ENCODE measurements around the gene KIF21A.
A peak's percentile ranks its signal among the peaks of the same experiment; 100 is the strongest.
"Not testable (repeated sequence)": the region's sequence is repeated elsewhere in the genome, so short reads cannot be mapped to it uniquely, and the experiment has no call there.

Gene KIF21A

GRCh38 chr12:39343665-39344064, 99.3 kb downstream of the KIF21A start:
- DNase-seq: no peak

DNA sequence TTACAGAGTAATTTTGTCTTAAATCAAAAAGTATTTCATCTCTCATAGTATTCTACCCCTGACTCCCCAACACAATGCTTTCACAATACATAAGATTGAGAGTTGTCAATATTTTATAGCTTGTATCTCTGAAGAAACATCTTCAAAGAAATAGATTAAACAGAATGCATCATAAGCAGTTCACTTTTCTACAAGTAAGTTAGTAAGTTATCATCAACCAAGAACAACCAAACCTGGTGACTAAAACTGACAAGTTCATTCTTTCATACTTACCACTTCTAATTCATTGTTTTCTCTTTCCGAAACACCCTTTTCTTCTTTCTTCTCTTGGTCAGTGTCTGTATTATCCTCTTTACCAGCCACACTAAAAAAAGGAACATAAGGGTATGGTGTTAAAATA, 101.2 kb downstream of the KIF21A start:
- no peak for DNase-seq

GRCh38 chr12:39341179-39341578, 101.7 kb downstream of the KIF21A start:
- DNase-seq: no peak

DNA sequence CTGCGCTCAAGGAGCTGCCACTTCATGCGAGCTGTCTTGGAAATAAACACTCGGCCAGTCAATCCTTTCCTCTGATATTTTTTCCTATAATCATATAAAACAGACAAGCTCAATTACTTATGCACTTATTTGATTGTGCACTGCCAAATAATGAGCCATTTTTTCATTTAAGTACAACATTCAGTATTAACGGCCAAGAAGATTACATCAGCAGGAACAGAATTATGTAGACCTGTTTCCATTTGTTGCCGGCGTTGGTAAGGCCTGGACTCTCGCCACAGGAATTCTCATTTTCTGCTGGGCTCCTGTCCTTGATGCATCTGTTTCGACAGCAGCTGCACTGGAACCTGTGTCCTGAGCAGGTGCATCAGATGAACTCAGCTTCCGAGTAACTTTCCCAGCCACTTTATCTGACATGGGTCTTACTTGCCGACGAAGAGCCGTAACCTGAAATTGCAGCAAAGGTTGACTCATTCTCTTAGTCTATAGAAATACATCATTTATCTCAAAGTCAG, 110.2 kb downstream of the KIF21A start:
- DNase-seq: no peak

DNA sequence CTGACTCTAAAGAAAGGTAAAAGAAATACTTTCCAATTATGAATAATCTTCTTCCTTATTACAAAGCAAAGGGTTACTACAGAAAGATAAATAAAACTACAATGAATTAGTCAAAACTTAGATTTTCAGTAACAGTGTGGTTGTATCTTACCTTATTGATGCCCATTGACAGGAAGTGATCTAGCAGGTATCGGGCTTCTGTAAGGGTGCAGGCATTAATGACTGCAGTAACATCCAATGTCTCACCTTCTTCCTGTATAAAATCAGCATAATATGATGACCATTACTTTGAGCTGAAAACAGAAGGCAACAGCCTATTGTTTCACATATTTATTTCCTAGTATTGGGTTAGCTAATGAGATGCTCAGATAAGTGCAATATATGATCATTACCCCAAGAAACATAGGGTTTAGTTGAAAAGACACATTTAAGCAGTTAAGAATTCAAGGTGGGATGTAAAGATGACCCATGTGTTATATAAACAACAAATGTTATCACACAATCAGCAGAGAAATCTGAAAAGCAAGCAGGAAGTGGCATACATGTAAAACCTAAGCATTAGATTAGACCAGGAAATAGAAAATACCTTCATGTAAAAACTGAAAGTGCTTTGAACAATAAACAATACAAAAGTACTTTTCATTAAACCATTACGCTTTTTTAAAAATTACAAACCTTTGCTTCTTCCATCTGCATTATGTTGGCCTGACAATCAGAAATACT, 111.2 kb downstream of the KIF21A start:
- no peak for DNase-seq

- DNase-seq: no peak
Measured at GRCh38 chr12:39329876-39330275, 113.0 kb downstream of the KIF21A start.

- no peak for DNase-seq
Measured at GRCh38 chr12:39329018-39329417, 113.9 kb downstream of the KIF21A start.

DNA sequence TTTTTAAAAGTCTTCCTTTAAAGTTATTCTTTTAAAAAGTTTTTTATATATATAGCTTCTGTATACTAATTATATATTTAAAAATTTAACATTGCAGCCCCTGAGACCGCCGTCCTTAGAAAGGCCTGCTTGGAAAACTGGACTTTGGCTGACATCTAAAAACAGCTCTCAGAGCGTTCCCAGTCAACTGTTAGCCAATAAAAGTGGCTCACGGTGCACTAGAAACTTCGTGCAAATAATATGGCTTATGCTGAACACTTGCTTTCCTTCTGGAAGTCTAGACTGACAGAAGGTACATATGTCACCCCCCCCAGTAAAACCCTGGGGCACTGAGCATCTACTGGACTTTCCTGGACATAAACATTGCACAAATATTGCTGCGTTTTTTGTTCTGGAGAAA, 115.0 kb downstream of the KIF21A start:
- no peak for DNase-seq

DNA sequence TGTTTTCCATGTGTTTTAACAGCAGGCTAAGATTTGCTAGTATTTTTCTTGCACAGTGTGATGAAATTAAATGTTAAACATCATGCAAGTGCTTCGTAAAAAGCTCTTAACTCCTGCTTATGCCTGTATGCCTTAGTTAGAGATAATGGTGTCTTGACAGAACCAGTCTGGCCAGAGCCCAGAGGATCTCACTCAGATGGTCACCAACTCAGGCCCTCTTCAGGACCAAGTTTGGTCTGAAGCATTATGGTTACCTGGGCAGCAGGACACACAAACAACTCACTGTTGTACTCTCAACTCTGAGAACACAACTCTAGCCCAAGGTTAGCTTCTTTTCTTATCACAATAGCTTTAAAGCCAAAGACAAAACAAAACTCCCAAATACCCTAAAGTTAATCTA, 115.4 kb downstream of the KIF21A start:
- no peak for DNase-seq

DNA sequence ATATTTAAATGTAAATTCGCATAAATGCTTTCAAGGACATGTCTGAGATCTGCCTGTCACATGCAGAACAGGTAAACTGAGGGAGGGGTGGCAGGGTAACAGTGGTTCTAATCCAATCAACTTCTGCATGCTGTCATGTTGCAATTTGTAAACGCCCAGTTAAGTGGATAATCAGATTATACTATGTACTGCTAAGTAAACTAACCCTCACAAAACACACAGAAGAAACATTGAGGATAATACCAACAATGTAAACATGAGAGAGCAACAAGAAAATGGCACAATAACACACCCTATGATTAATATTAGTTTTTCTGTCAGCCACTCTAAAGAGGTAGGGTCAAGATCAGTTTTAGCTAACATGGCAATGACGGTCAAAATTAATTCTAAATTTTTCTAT, 123.7 kb downstream of the KIF21A start:
- peak; percentile 0 for DNase-seq

- DNase-seq: no peak
Measured at GRCh38 chr12:39314547-39314946, 128.4 kb downstream of the KIF21A start.

GRCh38 chr12:39309516-39309915, 133.4 kb downstream of the KIF21A start:
- peak; percentile 9 for DNase-seq

- no peak for DNase-seq
Measured at GRCh38 chr12:39301422-39301821, 141.5 kb downstream of the KIF21A start.

GRCh38 chr12:39300799-39301198, 142.1 kb downstream of the KIF21A start:
- no peak for DNase-seq

DNA sequence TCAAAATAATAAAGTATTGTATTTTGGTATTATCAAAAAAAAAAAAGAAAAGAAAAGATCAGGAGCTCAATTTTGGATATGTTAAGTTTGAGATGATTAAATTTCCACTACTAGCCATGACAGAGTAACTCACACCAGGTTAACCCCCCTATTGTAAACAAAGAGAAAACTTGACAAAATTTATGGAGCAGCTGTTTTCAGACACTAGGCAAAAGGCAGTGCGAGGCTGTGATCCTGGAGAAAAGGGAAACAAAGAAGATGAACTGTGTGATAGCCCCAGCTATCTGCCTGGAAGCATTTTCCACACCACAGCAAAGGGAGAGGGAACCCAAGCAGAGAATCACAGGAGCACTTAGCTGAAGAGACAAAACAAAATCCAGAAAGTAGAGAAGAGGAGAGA, 145.0 kb downstream of the KIF21A start:
- no peak for DNase-seq

- DNase-seq: no peak
Measured at GRCh38 chr12:39296496-39296895, 146.4 kb downstream of the KIF21A start.

GRCh38 chr12:39295593-39295992, 147.3 kb downstream of the KIF21A start:
- DNase-seq: not testable (repeated sequence)

DNA sequence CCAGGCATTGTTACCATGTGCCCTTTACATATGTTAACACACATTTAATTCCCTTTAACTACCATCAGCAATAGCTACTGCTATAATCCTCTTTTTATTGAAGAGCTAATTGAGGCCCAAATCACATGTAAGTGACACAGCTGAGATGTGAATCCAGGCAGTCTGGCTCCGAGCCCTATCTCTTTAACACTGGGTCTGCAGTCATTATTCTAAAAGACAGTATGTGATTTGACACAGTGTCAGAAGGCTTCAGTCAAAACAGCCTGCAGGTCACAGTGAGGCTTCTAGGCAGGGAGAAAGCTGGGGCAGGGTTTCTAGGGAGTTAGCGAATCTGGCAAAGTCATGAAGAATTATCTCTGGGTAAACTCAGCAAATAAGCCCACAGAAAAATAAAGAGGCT, 148.2 kb downstream of the KIF21A start:
- no peak for DNase-seq

GRCh38 chr12:39292125-39292630, 150.7 kb downstream of the KIF21A start:
- no peak for DNase-seq

- DNase-seq: no peak
Measured at GRCh38 chr12:39287817-39288216, 155.1 kb downstream of the KIF21A start.

DNA sequence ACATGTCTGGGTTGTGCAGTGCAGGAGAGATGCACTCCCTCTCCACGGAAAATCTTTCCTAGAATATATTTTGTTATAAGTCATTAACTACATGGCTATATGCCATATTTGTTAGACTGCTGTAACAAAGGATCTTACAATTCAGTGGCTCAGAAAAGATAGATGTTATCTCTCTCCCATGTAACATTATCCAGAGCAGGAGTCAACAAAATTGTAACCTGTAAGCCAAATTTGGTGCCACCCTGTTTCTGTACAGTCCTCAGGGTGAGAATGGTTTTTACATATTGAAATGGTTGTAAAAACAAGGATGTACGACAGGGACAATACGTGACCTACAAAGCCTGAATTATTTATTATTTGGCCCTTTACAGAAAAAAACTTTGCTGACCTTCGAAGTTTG, 155.5 kb downstream of the KIF21A start:
- no peak for DNase-seq

DNA sequence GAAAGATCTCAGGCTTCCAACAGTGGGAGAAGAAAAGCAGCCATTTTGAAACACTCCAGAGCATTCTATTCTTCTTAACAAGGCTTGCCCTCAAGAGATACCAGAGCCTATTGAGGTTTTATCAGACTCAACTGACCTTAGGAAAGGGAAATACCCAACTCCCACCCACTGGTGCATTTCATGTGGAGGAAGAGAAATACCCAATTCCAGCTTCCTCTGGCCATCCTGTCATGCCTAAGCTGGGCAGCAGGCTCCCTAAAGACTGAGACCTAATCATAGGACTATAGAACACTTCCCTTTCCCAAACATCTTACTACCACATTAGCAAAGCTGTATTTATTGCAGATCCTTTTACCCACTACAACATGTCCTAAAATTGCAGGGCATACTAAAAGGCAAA, 164.5 kb downstream of the KIF21A start:
- DNase-seq: no peak

- no peak for DNase-seq
Measured at GRCh38 chr12:39277416-39277815, 165.5 kb downstream of the KIF21A start.

GRCh38 chr12:39275846-39276245, 167.1 kb downstream of the KIF21A start:
- no peak for DNase-seq
